Body of pancreas (tissue), 4 donors: ENCODE results near the gene FBXL15.

Experiments used
- POLR2A ChIP-seq, 3 donors: fragments of 450-650 bp; IDR thresholded peaks; one replicate each; pipeline ENCODE4 v1.6.1; 2016; ENCODE audit warnings: antibody characterized with exemption in 3 of 3, mild to moderate bottlenecking in 2 of 3
- TF ChIP-seq, protein P1 (sequence below), 7 experiments: fragments of 450-650 bp in 4 of 7; fragments of 200-600 bp in 3 of 7; sonication (generic) in 3 of 7; IDR thresholded peaks; one replicate each; pipeline ENCODE4 v1.5.1; 2016 to 2019; ENCODE audit warnings: antibody characterized with exemption in 7 of 7

DNA sequence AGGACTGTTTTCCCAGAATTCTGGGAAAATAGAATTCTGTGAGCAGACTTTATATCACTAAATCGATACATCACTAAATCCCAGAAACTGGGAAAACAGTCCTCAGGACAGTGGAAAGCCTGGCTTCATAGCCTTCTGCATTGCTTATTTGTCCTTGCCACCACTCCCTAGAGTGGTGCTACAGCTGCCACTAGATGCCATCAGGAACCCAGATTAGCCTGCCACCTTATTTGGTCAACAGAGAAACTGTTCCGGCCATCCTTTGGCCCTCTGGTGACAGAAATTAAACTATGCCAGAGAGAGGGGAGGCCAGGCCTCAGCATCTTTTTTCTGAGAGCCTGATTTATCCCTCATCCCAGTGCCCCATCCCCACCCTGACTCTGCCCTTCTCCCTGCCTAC is 44.8 kb upstream of the FBXL15 start:
- TF ChIP-seq, protein P1, sequence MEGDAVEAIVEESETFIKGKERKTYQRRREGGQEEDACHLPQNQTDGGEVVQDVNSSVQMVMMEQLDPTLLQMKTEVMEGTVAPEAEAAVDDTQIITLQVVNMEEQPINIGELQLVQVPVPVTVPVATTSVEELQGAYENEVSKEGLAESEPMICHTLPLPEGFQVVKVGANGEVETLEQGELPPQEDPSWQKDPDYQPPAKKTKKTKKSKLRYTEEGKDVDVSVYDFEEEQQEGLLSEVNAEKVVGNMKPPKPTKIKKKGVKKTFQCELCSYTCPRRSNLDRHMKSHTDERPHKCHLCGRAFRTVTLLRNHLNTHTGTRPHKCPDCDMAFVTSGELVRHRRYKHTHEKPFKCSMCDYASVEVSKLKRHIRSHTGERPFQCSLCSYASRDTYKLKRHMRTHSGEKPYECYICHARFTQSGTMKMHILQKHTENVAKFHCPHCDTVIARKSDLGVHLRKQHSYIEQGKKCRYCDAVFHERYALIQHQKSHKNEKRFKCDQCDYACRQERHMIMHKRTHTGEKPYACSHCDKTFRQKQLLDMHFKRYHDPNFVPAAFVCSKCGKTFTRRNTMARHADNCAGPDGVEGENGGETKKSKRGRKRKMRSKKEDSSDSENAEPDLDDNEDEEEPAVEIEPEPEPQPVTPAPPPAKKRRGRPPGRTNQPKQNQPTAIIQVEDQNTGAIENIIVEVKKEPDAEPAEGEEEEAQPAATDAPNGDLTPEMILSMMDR (IDR thresholded peaks at IDR 0.05) = no peak
- TF ChIP-seq POLR2A (IDR thresholded peaks at IDR 0.05) = no peak
